Omental fat pad (tissue), 4 donors: ENCODE results near the gene SDK1. TPM values are rescaled to one million over a fixed set of nuclear protein-coding genes. Genes with fewer than 3 reads are reported as not detected.

Experiments
- ATAC-seq: fragments of 150-250 bp; one replicate; pipeline ENCODE4 v1.9.1; 2016; ENCODE audit warnings: mild to moderate bottlenecking, moderate library complexity; ENCODE audit not compliant: low FRiP score
- DNase-seq: peaks from one replicate; pipeline ENCODE4 v3.0.0-alpha.2; 2019; ENCODE audit warnings: low spot score
- CTCF ChIP-seq, 3 donors: fragments of 450-650 bp; IDR thresholded peaks; one replicate each; pipeline ENCODE4 v1.5.1; 2016 to 2017; ENCODE audit warnings: antibody characterized with exemption in 3 of 3, mild to moderate bottlenecking in 3 of 3, moderate library complexity in 2 of 3
- total RNA-seq, 4 donors: library from RNA; depleted of rRNA; stranded (reverse); fragments of >200 nt; gene quantifications; one replicate each; pipeline ENCODE4 v1.1.0, GENCODE V29; 2016

The SDK1 gene
- total RNA-seq, 4 donors from 2014 or later, result 2.5 to 14.7 (median 5.4) TPM

GRCh38 chr7:4021413-4021812 lies 720.4 kb downstream of the SDK1 start:
- no peak for TF ChIP-seq CTCF (IDR thresholded peaks at IDR 0.05)
- DNase-seq (no peak), ATAC-seq (no peak)

- ATAC-seq, result no peak
- TF ChIP-seq CTCF (IDR thresholded peaks at IDR 0.05), result no peak
- no peak for DNase-seq
These were observed 721.2 kb downstream of the SDK1 start for GRCh38 chr7:4022265-4022664.

- no peak for TF ChIP-seq CTCF (IDR thresholded peaks at IDR 0.05)
- ATAC-seq (no peak), DNase-seq (no peak)
These were observed 722.5 kb downstream of the SDK1 start for GRCh38 chr7:4023502-4023901.

GRCh38 chr7:4024133-4024532 lies 723.1 kb downstream of the SDK1 start:
- DNase-seq (no peak), ATAC-seq (no peak)
- TF ChIP-seq CTCF (IDR thresholded peaks at IDR 0.05), result no peak

- TF ChIP-seq CTCF (IDR thresholded peaks at IDR 0.05), result no peak
- ATAC-seq, result no peak
- DNase-seq, result no peak
These were observed 723.8 kb downstream of the SDK1 start for GRCh38 chr7:4024806-4025205.

- no peak for TF ChIP-seq CTCF (IDR thresholded peaks at IDR 0.05)
- ATAC-seq (no peak), DNase-seq (no peak)
These were observed 724.2 kb downstream of the SDK1 start for GRCh38 chr7:4025210-4025609.

- no peak for DNase-seq
- no peak for TF ChIP-seq CTCF (IDR thresholded peaks at IDR 0.05)
- ATAC-seq, result no peak
These were observed 724.9 kb downstream of the SDK1 start for GRCh38 chr7:4025694-4026615.
